C4-2B (cell line): ENCODE results near the gene TADA2A.

Source experiments
- ZFX ChIP-seq: fragments of 450-650 bp; IDR thresholded peaks from 2 replicates; pipeline ENCODE4 v1.6.1; 2017
- TF ChIP-seq, protein P1 (sequence below): fragments of 450-650 bp; conservative IDR thresholded peaks from 2 replicates; pipeline ENCODE4 v1.5.1; 2017; ENCODE audit warnings: mild to moderate bottlenecking

DNA sequence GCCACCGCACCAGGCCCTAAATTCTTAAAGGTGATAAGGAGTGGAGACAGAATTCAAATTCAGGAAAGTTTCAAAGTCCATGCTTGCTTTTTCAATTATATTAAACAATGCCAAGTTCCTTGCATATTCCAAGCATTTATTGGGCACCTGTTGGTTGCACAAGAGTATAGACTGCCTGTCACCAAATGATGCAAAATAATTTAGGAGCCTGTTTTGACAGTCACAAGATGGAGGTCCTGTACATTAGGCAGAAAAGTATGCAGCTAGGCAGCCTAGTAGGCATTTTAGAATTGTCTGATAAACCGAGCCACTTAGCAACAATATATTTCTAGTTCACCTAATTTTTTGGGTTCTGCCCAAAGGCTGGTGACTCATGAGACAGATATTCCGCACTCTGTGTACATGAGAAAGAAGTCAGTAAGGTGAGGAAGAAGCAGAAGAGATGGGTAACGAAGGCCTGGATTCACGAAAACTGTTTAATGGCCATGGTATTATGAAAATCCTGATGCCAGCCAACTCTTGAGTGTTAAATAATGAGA, 7.4 kb upstream of the TADA2A start:
- TF ChIP-seq, protein P1, sequence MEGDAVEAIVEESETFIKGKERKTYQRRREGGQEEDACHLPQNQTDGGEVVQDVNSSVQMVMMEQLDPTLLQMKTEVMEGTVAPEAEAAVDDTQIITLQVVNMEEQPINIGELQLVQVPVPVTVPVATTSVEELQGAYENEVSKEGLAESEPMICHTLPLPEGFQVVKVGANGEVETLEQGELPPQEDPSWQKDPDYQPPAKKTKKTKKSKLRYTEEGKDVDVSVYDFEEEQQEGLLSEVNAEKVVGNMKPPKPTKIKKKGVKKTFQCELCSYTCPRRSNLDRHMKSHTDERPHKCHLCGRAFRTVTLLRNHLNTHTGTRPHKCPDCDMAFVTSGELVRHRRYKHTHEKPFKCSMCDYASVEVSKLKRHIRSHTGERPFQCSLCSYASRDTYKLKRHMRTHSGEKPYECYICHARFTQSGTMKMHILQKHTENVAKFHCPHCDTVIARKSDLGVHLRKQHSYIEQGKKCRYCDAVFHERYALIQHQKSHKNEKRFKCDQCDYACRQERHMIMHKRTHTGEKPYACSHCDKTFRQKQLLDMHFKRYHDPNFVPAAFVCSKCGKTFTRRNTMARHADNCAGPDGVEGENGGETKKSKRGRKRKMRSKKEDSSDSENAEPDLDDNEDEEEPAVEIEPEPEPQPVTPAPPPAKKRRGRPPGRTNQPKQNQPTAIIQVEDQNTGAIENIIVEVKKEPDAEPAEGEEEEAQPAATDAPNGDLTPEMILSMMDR = no peak
- TF ChIP-seq ZFX = no peak
